WTC11 (cell line): ENCODE data around the gene UNC5A. TPM values are rescaled to one million over a fixed set of nuclear protein-coding genes. Genes with fewer than 3 reads are reported as not detected.

ENCODE experiments used
- ATAC-seq: fragments of 200-7000 bp; cut with Tn5 transposase; 2 replicates; pipeline ENCODE4 v1.10.0; 2021; ENCODE audit warnings: mild to moderate bottlenecking, moderate library complexity
- CTCF ChIA-PET: fragments of 300-600 bp; sonication (Branson Sonifier 250); formaldehyde crosslinking; loops from one replicate; lab custom pipeline; 2021; ENCODE audit warnings: antibody characterized with exemption; lab: Charles Lee
- POLR2A ChIA-PET: fragments of 350-600 bp; sonication (Branson Sonifier 250); formaldehyde crosslinking; loops from one replicate; lab custom pipeline; 2021; ENCODE audit warnings: antibody characterized with exemption; lab: Charles Lee
- DNase-seq: peaks from one replicate; pipeline ENCODE4 v3.0.0; 2021; ENCODE audit warnings: low spot score
- H3K27ac Mint-ChIP-seq: 2 replicates; pipeline ENCODE4 v1.8.0; 2021; ENCODE audit warnings: mixed read lengths
- H3K27me3 Mint-ChIP-seq: 2 replicates; pipeline ENCODE4 v1.8.0; 2021; ENCODE audit warnings: low read depth, mild to moderate bottlenecking, moderate library complexity, mixed read lengths
- H3K36me3 Mint-ChIP-seq: 2 replicates; pipeline ENCODE4 v1.8.0; 2021; ENCODE audit warnings: mixed read lengths
- H3K4me1 Mint-ChIP-seq: 2 replicates; pipeline ENCODE4 v1.8.0; 2022; ENCODE audit warnings: mixed read lengths
- H3K4me3 Mint-ChIP-seq: 2 replicates; pipeline ENCODE4 v1.8.0; 2021; ENCODE audit warnings: mild to moderate bottlenecking, moderate library complexity, mixed read lengths
- H3K9me3 Mint-ChIP-seq: 2 replicates; pipeline ENCODE4 v1.8.0; 2021; ENCODE audit warnings: mixed read lengths
- ATF1 ChIP-seq: sonication (generic); formaldehyde crosslinking; IDR thresholded peaks from 2 replicates; pipeline ENCODE4 v1.8.1; 2023; ENCODE audit warnings: mild to moderate bottlenecking, moderate library complexity, missing genetic modification reagents
- ATF6 ChIP-seq: sonication (generic); formaldehyde crosslinking; IDR thresholded peaks from 2 replicates; pipeline ENCODE4 v1.8.1; 2023; ENCODE audit warnings: mild to moderate bottlenecking, missing genetic modification reagents
- CREM ChIP-seq: sonication (generic); formaldehyde crosslinking; IDR thresholded peaks from 2 replicates; pipeline ENCODE4 v1.8.1; 2022; ENCODE audit warnings: mild to moderate bottlenecking, missing genetic modification reagents, moderate library complexity
- ESRRA ChIP-seq: sonication (generic); formaldehyde crosslinking; IDR thresholded peaks from 2 replicates; pipeline ENCODE4 v1.8.1; 2022; ENCODE audit warnings: mild to moderate bottlenecking, missing genetic modification reagents, borderline replicate concordance
- GRHL2 ChIP-seq: fragments of 250-450 bp; sonication (Bioruptor Pico); IDR thresholded peaks from 2 replicates; pipeline ENCODE4 v1.8.0; 2022; ENCODE audit warnings: mild to moderate bottlenecking, moderate library complexity; ENCODE audit not compliant: insufficient replicate concordance, severe bottlenecking
- HMGA2 ChIP-seq: fragments of 250-450 bp; sonication (Bioruptor Pico); IDR thresholded peaks from 2 replicates; pipeline ENCODE4 v1.4.0; 2021; ENCODE audit warnings: mild to moderate bottlenecking, moderate library complexity
- JUN ChIP-seq: sonication (generic); formaldehyde crosslinking; IDR thresholded peaks from 2 replicates; pipeline ENCODE4 v1.8.0; 2023; ENCODE audit warnings: mild to moderate bottlenecking, missing genetic modification reagents
- NFE2L1 ChIP-seq: sonication (generic); formaldehyde crosslinking; IDR thresholded peaks from 2 replicates; pipeline ENCODE4 v1.8.1; 2023; ENCODE audit warnings: missing genetic modification reagents
- NFYB ChIP-seq: sonication (generic); formaldehyde crosslinking; conservative IDR thresholded peaks from 2 replicates; pipeline ENCODE4 v1.8.0; 2022; ENCODE audit warnings: low read depth, missing genetic modification reagents
- PRRX2 ChIP-seq: fragments of 250-450 bp; sonication (Bioruptor Pico); IDR thresholded peaks from 2 replicates; pipeline ENCODE4 v1.8.0; 2021; ENCODE audit warnings: mild to moderate bottlenecking
- ZNF121 ChIP-seq: sonication (generic); formaldehyde crosslinking; IDR thresholded peaks from 2 replicates; pipeline ENCODE4 v1.8.0; 2023; ENCODE audit warnings: missing genetic modification reagents
- ZNF219 ChIP-seq: sonication (generic); formaldehyde crosslinking; IDR thresholded peaks from 2 replicates; pipeline ENCODE4 v1.8.0; 2023; ENCODE audit warnings: missing genetic modification reagents, mild to moderate bottlenecking, borderline replicate concordance
- ZNF317 ChIP-seq: sonication (generic); formaldehyde crosslinking; IDR thresholded peaks from 2 replicates; pipeline ENCODE4 v1.8.1; 2023; ENCODE audit warnings: low read depth, mild to moderate bottlenecking, moderate library complexity, missing genetic modification reagents, borderline replicate concordance
- total RNA-seq: library from RNA; stranded (reverse); gene quantifications from 3 replicates; pipeline ENCODE4 v1.2.3, GENCODE V29; 2021
- TF ChIP-seq, protein P1 (sequence below): sonication (generic); formaldehyde crosslinking; IDR thresholded peaks from 2 replicates; pipeline ENCODE4 v1.8.0; 2022; ENCODE audit warnings: mild to moderate bottlenecking, missing genetic modification reagents
- TF ChIP-seq, protein P2 (sequence below): sonication (generic); formaldehyde crosslinking; IDR thresholded peaks from 2 replicates; pipeline ENCODE4 v1.8.0; 2022; ENCODE audit warnings: missing genetic modification reagents
- TF ChIP-seq, protein P3 (sequence below): sonication (generic); formaldehyde crosslinking; IDR thresholded peaks from 2 replicates; pipeline ENCODE4 v1.8.1; 2022; ENCODE audit warnings: low read depth, missing genetic modification reagents, borderline replicate concordance

UNC5A gene
- total RNA-seq, 1 experiment from 2014 or later = 10.2 TPM

GRCh38 chr5:176769911-176770310 is 40.4 kb upstream of the UNC5A start:
- Mint-ChIP-seq H3K4me1 (peaks cover 10% of the 10 kb centered on the region), H3K27me3 (peaks cover 7% of the 10 kb centered on the region), H3K36me3 (peaks cover 6% of the 10 kb centered on the region; the same call in 1 of the 2 replicates), H3K27ac (no peak overlapping the region), H3K4me3 (no peak overlapping the region)
- no peak for ATAC-seq
- ChIA-PET CTCF (interaction anchor here (2.6 kb wide), 1 partner anchor 109 kb away, joined by 15 read pairs; no protein-coding TSS in a partner anchor), POLR2A (no interaction called here)
- no peak for TF ChIP-seq NFYB (CRISPR knock-in tag)
- TF ChIP-seq ATF6 (CRISPR knock-in tag) = no peak
- no peak for TF ChIP-seq HMGA2
- TF ChIP-seq, protein P1, sequence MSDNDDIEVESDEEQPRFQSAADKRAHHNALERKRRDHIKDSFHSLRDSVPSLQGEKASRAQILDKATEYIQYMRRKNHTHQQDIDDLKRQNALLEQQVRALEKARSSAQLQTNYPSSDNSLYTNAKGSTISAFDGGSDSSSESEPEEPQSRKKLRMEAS = no peak
- no peak for TF ChIP-seq PRRX2 (CRISPR knock-in tag)
- no peak for TF ChIP-seq ATF1 (CRISPR knock-in tag)
- TF ChIP-seq, all 79 proteins: peak for 0
- peaks cover 27% of the 10 kb centered on the region for H3K9me3 Mint-ChIP-seq
- no peak for DNase-seq

DNA sequence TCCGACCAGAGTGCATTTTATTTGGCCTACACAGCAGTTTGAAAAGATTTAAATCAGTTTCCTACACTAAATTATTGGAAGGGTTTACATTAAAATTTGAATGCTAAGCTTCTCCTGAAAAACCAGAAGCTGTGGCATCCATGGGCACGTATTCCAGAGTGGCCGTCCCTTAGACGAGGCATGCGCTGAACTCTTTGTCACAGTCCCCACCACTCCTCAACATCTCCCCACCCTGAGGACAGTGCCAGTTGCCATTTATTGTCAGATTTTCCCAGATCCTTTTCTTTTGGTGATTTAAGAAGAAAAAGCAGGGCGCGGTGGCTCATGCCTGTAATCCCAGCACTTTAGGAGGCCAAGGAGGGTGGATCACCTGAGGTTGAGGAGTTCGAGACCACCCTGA is 39.9 kb upstream of the UNC5A start:
- POLR2A ChIA-PET = no interaction called here
- CTCF ChIA-PET = interaction anchor here (0.9 to 2.6 kb wide), 2 partner anchors 8 to 110 kb away, joined by 3 to 15 read pairs; no protein-coding TSS in a partner anchor
- Mint-ChIP-seq H3K27me3 (peaks cover 7% of the 10 kb centered on the region), H3K4me3 (no peak overlapping the region), H3K27ac (no peak overlapping the region), H3K9me3 (peaks cover 23% of the 10 kb centered on the region), H3K36me3 (peaks cover 6% of the 10 kb centered on the region; the same call in 1 of the 2 replicates), H3K4me1 (peaks cover 15% of the 10 kb centered on the region)
- ATAC-seq (no peak), DNase-seq (no peak)
- TF ChIP-seq, protein P2, sequence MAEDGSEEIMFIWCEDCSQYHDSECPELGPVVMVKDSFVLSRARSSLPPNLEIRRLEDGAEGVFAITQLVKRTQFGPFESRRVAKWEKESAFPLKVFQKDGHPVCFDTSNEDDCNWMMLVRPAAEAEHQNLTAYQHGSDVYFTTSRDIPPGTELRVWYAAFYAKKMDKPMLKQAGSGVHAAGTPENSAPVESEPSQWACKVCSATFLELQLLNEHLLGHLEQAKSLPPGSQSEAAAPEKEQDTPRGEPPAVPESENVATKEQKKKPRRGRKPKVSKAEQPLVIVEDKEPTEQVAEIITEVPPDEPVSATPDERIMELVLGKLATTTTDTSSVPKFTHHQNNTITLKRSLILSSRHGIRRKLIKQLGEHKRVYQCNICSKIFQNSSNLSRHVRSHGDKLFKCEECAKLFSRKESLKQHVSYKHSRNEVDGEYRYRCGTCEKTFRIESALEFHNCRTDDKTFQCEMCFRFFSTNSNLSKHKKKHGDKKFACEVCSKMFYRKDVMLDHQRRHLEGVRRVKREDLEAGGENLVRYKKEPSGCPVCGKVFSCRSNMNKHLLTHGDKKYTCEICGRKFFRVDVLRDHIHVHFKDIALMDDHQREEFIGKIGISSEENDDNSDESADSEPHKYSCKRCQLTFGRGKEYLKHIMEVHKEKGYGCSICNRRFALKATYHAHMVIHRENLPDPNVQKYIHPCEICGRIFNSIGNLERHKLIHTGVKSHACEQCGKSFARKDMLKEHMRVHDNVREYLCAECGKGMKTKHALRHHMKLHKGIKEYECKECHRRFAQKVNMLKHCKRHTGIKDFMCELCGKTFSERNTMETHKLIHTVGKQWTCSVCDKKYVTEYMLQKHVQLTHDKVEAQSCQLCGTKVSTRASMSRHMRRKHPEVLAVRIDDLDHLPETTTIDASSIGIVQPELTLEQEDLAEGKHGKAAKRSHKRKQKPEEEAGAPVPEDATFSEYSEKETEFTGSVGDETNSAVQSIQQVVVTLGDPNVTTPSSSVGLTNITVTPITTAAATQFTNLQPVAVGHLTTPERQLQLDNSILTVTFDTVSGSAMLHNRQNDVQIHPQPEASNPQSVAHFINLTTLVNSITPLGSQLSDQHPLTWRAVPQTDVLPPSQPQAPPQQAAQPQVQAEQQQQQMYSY (CRISPR knock-in tag) = no peak
- TF ChIP-seq, protein P3, sequence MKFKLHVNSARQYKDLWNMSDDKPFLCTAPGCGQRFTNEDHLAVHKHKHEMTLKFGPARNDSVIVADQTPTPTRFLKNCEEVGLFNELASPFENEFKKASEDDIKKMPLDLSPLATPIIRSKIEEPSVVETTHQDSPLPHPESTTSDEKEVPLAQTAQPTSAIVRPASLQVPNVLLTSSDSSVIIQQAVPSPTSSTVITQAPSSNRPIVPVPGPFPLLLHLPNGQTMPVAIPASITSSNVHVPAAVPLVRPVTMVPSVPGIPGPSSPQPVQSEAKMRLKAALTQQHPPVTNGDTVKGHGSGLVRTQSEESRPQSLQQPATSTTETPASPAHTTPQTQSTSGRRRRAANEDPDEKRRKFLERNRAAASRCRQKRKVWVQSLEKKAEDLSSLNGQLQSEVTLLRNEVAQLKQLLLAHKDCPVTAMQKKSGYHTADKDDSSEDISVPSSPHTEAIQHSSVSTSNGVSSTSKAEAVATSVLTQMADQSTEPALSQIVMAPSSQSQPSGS = no peak
- TF ChIP-seq CREM (no peak), JUN (no peak), ZNF317 (CRISPR knock-in tag) (no peak), GRHL2 (no peak), ZNF219 (no peak), NFE2L1 (CRISPR knock-in tag) (no peak), ESRRA (CRISPR knock-in tag) (no peak), ZNF121 (CRISPR knock-in tag) (no peak)
